Bronchial epithelial cell (primary cell): ENCODE results near the gene BRWD1. TPM values are rescaled to one million over a fixed set of nuclear protein-coding genes. Genes with fewer than 3 reads are reported as not detected.

Experiments
- DNase-seq: peaks from one replicate; pipeline ENCODE4 v3.0.0-alpha.2; 2010; ENCODE audit warnings: low read depth
- FAIRE-seq: peaks from 2 replicates; lab custom pipeline; 2011; peaks lifted over from hg19 to GRCh38; lab: Jason Lieb, UNC
- H3K27me3 ChIP-seq: 2 replicates; pipeline ENCODE4 v1.5.1; 2011; ENCODE audit warnings: low read length; ENCODE audit not compliant: control insufficient read depth, insufficient read depth
- H3K36me3 ChIP-seq: 2 replicates; pipeline ENCODE4 v1.5.1; 2011; ENCODE audit warnings: low read length; ENCODE audit not compliant: control insufficient read depth, insufficient read depth
- H3K4me3 ChIP-seq: 2 replicates; pipeline ENCODE4 v1.5.1; 2011; ENCODE audit warnings: mild to moderate bottlenecking, low read depth, low read length, control low read depth
- total RNA-seq: library from RNA; depleted of rRNA; stranded (reverse); fragments of >200 nt; gene quantifications from 2 replicates; pipeline ENCODE4 v1.2.1, GENCODE V29; 2014
- TF ChIP-seq, protein P1 (sequence below): IDR thresholded peaks from 2 replicates; pipeline ENCODE4 v1.5.1; 2011; ENCODE audit warnings: mild to moderate bottlenecking, moderate library complexity, low read length, control low read depth, inconsistent platforms; ENCODE audit not compliant: insufficient read depth, severe bottlenecking

The BRWD1 gene
- total RNA-seq, 1 donor from 2014 or later = 71.6 TPM

DNA sequence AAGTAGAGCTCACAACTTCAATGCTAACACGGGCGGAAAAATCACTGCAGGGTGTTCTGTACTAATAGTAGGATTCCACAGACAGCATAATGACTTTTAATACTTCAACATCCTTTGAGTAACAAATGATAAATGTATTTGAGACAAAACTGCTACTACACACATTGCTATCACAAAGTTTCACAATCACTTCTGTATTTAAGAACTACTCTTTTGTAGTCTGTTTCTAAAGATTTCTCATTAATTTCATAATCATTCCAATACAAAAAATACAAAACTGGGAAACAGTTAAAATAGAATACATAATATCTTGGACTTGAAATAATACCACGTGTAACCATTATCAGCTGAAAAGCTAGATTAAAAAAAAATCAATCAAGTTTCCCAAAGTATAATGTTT lies 32.8 kb upstream of the BRWD1 start:
- TF ChIP-seq, protein P1, sequence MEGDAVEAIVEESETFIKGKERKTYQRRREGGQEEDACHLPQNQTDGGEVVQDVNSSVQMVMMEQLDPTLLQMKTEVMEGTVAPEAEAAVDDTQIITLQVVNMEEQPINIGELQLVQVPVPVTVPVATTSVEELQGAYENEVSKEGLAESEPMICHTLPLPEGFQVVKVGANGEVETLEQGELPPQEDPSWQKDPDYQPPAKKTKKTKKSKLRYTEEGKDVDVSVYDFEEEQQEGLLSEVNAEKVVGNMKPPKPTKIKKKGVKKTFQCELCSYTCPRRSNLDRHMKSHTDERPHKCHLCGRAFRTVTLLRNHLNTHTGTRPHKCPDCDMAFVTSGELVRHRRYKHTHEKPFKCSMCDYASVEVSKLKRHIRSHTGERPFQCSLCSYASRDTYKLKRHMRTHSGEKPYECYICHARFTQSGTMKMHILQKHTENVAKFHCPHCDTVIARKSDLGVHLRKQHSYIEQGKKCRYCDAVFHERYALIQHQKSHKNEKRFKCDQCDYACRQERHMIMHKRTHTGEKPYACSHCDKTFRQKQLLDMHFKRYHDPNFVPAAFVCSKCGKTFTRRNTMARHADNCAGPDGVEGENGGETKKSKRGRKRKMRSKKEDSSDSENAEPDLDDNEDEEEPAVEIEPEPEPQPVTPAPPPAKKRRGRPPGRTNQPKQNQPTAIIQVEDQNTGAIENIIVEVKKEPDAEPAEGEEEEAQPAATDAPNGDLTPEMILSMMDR = no peak
- Histone ChIP-seq H3K4me3 (peak overlapping the region; percentile 11), H3K36me3 (peaks cover 10% of the 10 kb centered on the region), H3K27me3 (no peaks in the 10 kb centered on the region)
- FAIRE-seq (no peak), DNase-seq (no peak)

DNA sequence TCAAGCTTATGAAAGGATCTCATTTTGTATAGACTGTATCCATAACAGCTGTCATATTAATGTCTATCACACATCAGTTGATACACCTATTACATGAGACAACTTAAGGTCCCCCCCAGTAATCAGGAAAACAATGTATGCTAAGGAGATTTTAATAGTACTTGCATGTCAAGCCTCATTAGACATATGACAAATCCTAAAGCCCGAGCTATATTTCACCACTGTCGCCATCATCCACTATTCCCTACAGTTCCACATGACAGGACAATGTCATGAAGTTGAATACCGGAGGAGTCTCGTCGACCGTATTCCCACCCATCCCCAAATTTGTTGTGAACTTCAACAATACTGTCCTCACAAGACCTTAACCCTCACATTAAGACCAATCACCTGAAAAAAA lies 32.0 kb upstream of the BRWD1 start:
- Histone ChIP-seq H3K36me3 (peaks cover 10% of the 10 kb centered on the region), H3K27me3 (no peaks in the 10 kb centered on the region), H3K4me3 (no peak overlapping the region)
- DNase-seq (no peak), FAIRE-seq (no peak)
- TF ChIP-seq, protein P1 = no peak

DNA sequence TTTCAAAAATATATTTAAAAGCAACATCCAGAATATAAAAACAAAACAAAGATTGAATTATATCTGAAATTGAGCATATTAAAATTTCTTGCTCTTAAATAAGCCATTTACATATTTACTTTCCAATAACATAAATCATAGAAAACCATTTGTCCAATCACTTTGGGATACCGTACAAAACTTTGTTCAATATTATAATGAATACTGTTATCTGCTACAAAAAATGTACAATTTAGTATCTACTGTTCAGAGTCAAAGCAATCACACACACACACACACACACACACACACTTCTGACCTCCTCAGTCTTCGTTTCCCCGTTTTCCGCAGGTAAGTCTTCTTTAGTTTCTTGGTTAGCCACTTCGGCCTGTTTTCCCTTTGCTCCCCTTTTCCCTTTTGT lies 31.4 kb upstream of the BRWD1 start:
- DNase-seq (no peak), FAIRE-seq (no peak)
- Histone ChIP-seq H3K36me3 (peaks cover 10% of the 10 kb centered on the region), H3K4me3 (no peak overlapping the region), H3K27me3 (no peaks in the 10 kb centered on the region)
- TF ChIP-seq, protein P1 = no peak

DNA sequence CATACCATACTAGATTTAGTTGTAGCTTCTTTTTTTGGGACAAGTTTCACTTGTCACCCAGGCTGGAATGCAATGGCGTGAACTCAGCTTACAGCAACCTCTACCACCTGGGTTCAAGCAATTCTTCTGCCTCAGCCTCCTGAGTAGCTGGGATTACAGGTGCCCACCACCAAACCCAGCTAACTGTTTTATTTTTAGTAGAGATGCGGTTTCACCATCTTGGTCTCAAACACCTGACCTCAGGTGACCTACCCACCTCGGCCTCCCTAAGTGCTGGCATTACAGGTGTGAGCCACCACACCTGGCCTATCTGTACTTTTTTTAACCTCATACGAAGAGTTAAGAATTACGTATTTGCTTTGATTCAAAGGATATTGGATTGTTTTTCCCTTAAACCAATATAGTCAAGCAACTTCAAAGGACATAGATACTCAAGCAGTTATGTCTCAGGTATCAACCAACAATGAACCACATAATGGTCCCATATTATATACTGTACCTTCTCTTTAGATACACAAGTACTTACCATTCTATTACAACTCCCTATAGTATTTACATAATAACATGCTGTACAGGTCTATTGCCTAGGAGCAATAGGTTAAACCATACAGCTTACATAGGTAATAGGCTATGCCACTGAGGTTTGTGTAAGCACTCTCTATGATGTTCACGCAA lies 28.0 kb upstream of the BRWD1 start:
- TF ChIP-seq, protein P1 = no peak
- Histone ChIP-seq H3K36me3 (peaks cover 9% of the 10 kb centered on the region), H3K4me3 (no peak overlapping the region), H3K27me3 (no peaks in the 10 kb centered on the region)
- no peak for DNase-seq
- no peak for FAIRE-seq

DNA sequence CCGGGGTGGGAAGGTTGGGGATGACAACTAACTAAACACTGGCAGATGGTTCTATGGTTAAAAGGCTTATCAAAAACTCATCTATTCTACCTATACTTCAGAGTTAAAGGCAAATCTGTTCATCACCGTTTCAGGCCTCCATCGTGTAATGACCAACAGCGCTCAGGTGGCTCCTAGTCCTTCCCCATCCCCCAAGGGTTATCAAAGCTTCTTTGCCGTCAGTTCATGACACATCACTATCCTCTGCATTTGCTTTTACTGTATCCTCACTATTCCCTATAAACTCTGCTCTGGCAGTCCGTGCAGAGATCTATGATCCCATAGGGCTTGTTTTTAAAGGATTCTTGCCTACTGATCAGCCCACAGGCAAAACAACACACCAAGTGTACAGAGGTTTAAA lies 27.3 kb upstream of the BRWD1 start:
- FAIRE-seq (no peak), DNase-seq (no peak)
- Histone ChIP-seq H3K4me3 (no peak overlapping the region), H3K27me3 (no peaks in the 10 kb centered on the region), H3K36me3 (peaks cover 9% of the 10 kb centered on the region)
- TF ChIP-seq, protein P1 = no peak

DNA sequence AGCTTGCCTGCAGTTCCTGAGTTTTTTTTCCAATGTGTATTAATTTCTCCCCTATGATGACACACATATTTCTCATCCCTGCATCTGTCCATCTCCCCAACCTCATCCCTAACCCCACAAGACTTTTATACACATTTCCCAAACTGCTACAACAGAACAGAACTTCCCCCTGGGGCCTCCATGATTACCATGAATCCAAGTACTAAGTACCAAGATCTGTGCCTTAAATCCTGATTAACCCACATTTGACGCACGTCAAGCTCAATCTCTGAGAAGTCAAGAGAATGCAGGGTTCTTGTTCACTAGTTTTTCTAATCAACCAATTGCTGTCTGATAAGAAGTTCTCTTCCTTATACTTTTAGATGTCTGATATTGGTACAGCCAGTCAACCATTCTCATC lies 25.8 kb upstream of the BRWD1 start:
- Histone ChIP-seq H3K27me3 (no peaks in the 10 kb centered on the region), H3K4me3 (no peak overlapping the region), H3K36me3 (peaks cover 7% of the 10 kb centered on the region)
- no peak for DNase-seq
- FAIRE-seq = no peak
- TF ChIP-seq, protein P1 = no peak
